HCT116 (cell line): ENCODE measurements around the gene TENM3. TPM values are rescaled to one million over a fixed set of nuclear protein-coding genes. Genes with fewer than 3 reads are reported as not detected.

Experiments
- ATAC-seq: fragments of 200-7000 bp; cut with Tn5 transposase; 2 replicates; pipeline ENCODE4 v1.9.1; 2020; ENCODE audit warnings: mild to moderate bottlenecking, moderate library complexity
- BruUV-seq: library from RNA; stranded (reverse); fragments of 400-500 nt; replicated peaks from 2 replicates; lab custom pipeline; 2021; lab: Mats Ljungman, UMichigan
- CTCF ChIA-PET: fragments of 300-600 bp; sonication (Branson Sonifier 250); formaldehyde crosslinking; loops from one replicate; lab custom pipeline; 2021; ENCODE audit warnings: antibody characterized with exemption; lab: Charles Lee
- POLR2A ChIA-PET: fragments of 300-600, 350-600 bp; sonication (Branson Sonifier 250); formaldehyde crosslinking; loops from one replicate; lab custom pipeline; 2021; ENCODE audit warnings: antibody characterized with exemption; lab: Charles Lee
- RAD21 ChIA-PET, 2 experiments: fragments of 300-600 bp; sonication (Branson Sonifier 250); formaldehyde crosslinking; loops; one replicate each; lab custom pipeline; 2023; ENCODE audit warnings: low total read pairs in 2 of 2; ENCODE audit not compliant: uncharacterized antibody in 2 of 2, unreplicated experiment in 2 of 2, low non-redundant PET in 1 of 2; lab: Charles Lee
- DNase-seq: peaks from one replicate; pipeline ENCODE4 v3.0.0-alpha.2; 2010; ENCODE audit warnings: low read depth, low spot score
- H2AFZ ChIP-seq: fragments of 200-600 bp; shearing (Covaris generic), sonication (generic); 2 replicates; pipeline ENCODE4 v1.6.1; 2017; ENCODE audit warnings: low read depth, mixed run types, mixed read lengths, antibody characterized with exemption, low read length; ENCODE audit not compliant: poor library complexity, severe bottlenecking
- H3K27ac ChIP-seq: 2 replicates; pipeline ENCODE4 v1.5.1; 2012; ENCODE audit warnings: low read depth, low read length
- H3K27me3 ChIP-seq: fragments of 200-600 bp; sonication (generic); 2 replicates; pipeline ENCODE4 v1.6.1; 2016; ENCODE audit warnings: mixed run types, low read length, mixed read lengths; ENCODE audit not compliant: insufficient read depth
- H3K36me3 ChIP-seq, 2 experiments: fragments of 200-500 bp in 1 of 2; fragments of 200-600 bp in 1 of 2; sonication (Bioruptor generic) in 1 of 2; sonication (generic) in 1 of 2; 2 replicates each; pipeline versions ENCODE4 v1.5.1 to v1.6.1; 2014 to 2016; ENCODE audit warnings: low read length in 2 of 2, inconsistent platforms in 1 of 2, mixed read lengths in 1 of 2, mixed run types in 1 of 2; ENCODE audit not compliant: insufficient read depth in 2 of 2, control insufficient read depth in 1 of 2
- H3K4me1 ChIP-seq, 2 experiments: fragments of 200-600 bp in 1 of 2; sonication (generic) in 1 of 2; 2 replicates each; pipeline versions ENCODE4 v1.5.1 to v1.6.1; 2012 to 2017; ENCODE audit warnings: low read length in 2 of 2, inconsistent platforms in 1 of 2, mild to moderate bottlenecking in 1 of 2, mixed read lengths in 1 of 2, mixed run types in 1 of 2, moderate library complexity in 1 of 2; ENCODE audit not compliant: insufficient read depth in 2 of 2, control insufficient read depth in 1 of 2
- H3K4me2 ChIP-seq: fragments of 200-600 bp; sonication (generic); 2 replicates; pipeline ENCODE4 v1.6.1; 2017; ENCODE audit warnings: mixed run types, low read length, mixed read lengths
- H3K4me3 ChIP-seq, 2 experiments: fragments of 200-600 bp in 1 of 2; sonication (generic) in 1 of 2; replicated peaks in 1 of 2; 2 replicates each; pipeline ENCODE4 v1.5.1; 2011 to 2016; ENCODE audit warnings: low read length in 2 of 2, control low read depth in 1 of 2, low read depth in 1 of 2, mild to moderate bottlenecking in 1 of 2, mixed read lengths in 1 of 2, mixed run types in 1 of 2
- H3K79me2 ChIP-seq: fragments of 200-600 bp; sonication (generic); 2 replicates; pipeline ENCODE4 v1.6.1; 2017; ENCODE audit warnings: mild to moderate bottlenecking, mixed run types, low read length, moderate library complexity, mixed read lengths; ENCODE audit not compliant: insufficient read depth
- H3K9ac ChIP-seq: fragments of 200-600 bp; sonication (generic); 2 replicates; pipeline ENCODE4 v1.6.1; 2016; ENCODE audit warnings: low read length, mixed read lengths
- H3K9me2 ChIP-seq: fragments of 200-600 bp; sonication (generic), shearing (Covaris generic); 2 replicates; pipeline ENCODE4 v1.6.1; 2017; ENCODE audit warnings: mixed run types, mild to moderate bottlenecking, moderate library complexity; ENCODE audit not compliant: insufficient read depth
- H3K9me3 ChIP-seq, 2 experiments: fragments of 200-500 bp in 1 of 2; fragments of 200-600 bp in 1 of 2; sonication (Bioruptor generic) in 1 of 2; sonication (generic) in 1 of 2; 2 replicates each; pipeline ENCODE4 v1.6.1; 2014 to 2017; ENCODE audit warnings: low read length in 2 of 2, mixed read lengths in 2 of 2, inconsistent platforms in 1 of 2, low read depth in 1 of 2, mild to moderate bottlenecking in 1 of 2, mixed run types in 1 of 2, moderate library complexity in 1 of 2; ENCODE audit not compliant: control insufficient read depth in 1 of 2, insufficient read depth in 1 of 2
- H4K20me1 ChIP-seq: fragments of 200-600 bp; sonication (generic), shearing (Covaris generic); 2 replicates; pipeline ENCODE4 v1.6.1; 2017; ENCODE audit warnings: mixed run types, mild to moderate bottlenecking, moderate library complexity; ENCODE audit not compliant: insufficient read depth
- ATF3 ChIP-seq: IDR thresholded peaks from 2 replicates; pipeline ENCODE4 v1.6.1; 2012
- CBX3 ChIP-seq: IDR thresholded peaks from 2 replicates; pipeline ENCODE4 v1.6.1; 2012; ENCODE audit warnings: low read depth
- CEBPB ChIP-seq: IDR thresholded peaks from 2 replicates; pipeline ENCODE4 v1.6.1; 2012; ENCODE audit warnings: low read depth
- CTCF ChIP-seq, 3 experiments: fragments of 200-600 bp in 1 of 3; sonication (generic) in 1 of 3; IDR thresholded peaks in 2 of 3; conservative IDR thresholded peaks in 1 of 3; 2 replicates each; pipeline ENCODE4 v1.5.1; 2012 to 2017; ENCODE audit warnings: low read depth in 2 of 3, low read length in 2 of 3, antibody characterized with exemption in 1 of 3, borderline replicate concordance in 1 of 3, control low read depth in 1 of 3, mild to moderate bottlenecking in 1 of 3, mixed read lengths in 1 of 3, mixed run types in 1 of 3, moderate library complexity in 1 of 3; ENCODE audit not compliant: insufficient read depth in 1 of 3
- EGR1 ChIP-seq: IDR thresholded peaks from 2 replicates; pipeline ENCODE4 v1.6.1; 2012; ENCODE audit warnings: low read depth
- EZH2 ChIP-seq: fragments of 200-600 bp; sonication (generic); IDR thresholded peaks from 2 replicates; pipeline ENCODE4 v1.6.1; 2017; ENCODE audit warnings: antibody characterized with exemption, mixed run types
- EZH2phosphoT487 ChIP-seq: fragments of 200-600 bp; IDR thresholded peaks from 2 replicates; pipeline ENCODE4 v1.6.1; 2018; ENCODE audit warnings: antibody characterized with exemption, borderline replicate concordance
- JUND ChIP-seq: IDR thresholded peaks from 2 replicates; pipeline ENCODE4 v1.6.1; 2012
- MAX ChIP-seq: IDR thresholded peaks from 2 replicates; pipeline ENCODE4 v1.6.1; 2012
- POLR2A ChIP-seq: IDR thresholded peaks from 2 replicates; pipeline ENCODE4 v1.7.0; 2011; ENCODE audit warnings: borderline replicate concordance; ENCODE audit not compliant: insufficient read depth, insufficient read length; ENCODE audit errors: extremely low read depth
- REST ChIP-seq: IDR thresholded peaks from 2 replicates; pipeline ENCODE4 v1.6.1; 2012; ENCODE audit warnings: low read depth
- SIN3A ChIP-seq: IDR thresholded peaks from 2 replicates; pipeline ENCODE4 v1.6.1; 2012; ENCODE audit warnings: low read depth
- SRF ChIP-seq: IDR thresholded peaks from 2 replicates; pipeline ENCODE4 v1.6.1; 2012; ENCODE audit warnings: low read depth
- YY1 ChIP-seq: IDR thresholded peaks from 2 replicates; pipeline ENCODE4 v1.6.1; 2011; ENCODE audit warnings: low read length, low read depth, moderate library complexity, mild to moderate bottlenecking; ENCODE audit not compliant: insufficient replicate concordance; ENCODE audit errors: extremely low read depth
- ZBTB33 ChIP-seq: IDR thresholded peaks from 2 replicates; pipeline ENCODE4 v1.6.1; 2011; ENCODE audit warnings: mild to moderate bottlenecking, low read length, moderate library complexity; ENCODE audit not compliant: insufficient replicate concordance; ENCODE audit errors: extremely low read depth
- ZFX ChIP-seq: fragments of 450-650 bp; IDR thresholded peaks from 2 replicates; pipeline ENCODE4 v1.6.1; 2017
- ZNF274 ChIP-seq: fragments of 200-500 bp; sonication (Bioruptor generic); IDR thresholded peaks from 2 replicates; pipeline ENCODE4 v1.6.1; 2014; ENCODE audit warnings: mild to moderate bottlenecking, low read depth, low read length, inconsistent platforms
- intact Hi-C: fragments of 100-400 bp; cut with micrococcal nuclease; formaldehyde crosslinking; loops from 2 replicates; pipeline ENCODE4 v1.10.0; 2022
- total RNA-seq: library from RNA; stranded (reverse); gene quantifications from one replicate; pipeline ENCODE4 v1.2.1, GENCODE V29; 2021; ENCODE audit not compliant: unreplicated experiment

The TENM3 gene
- total RNA-seq, 1 experiment from 2014 or later: 0.54 TPM

- ChIA-PET CTCF (no interaction called here), POLR2A (no interaction called here), RAD21 (no interaction called here)
- no peak overlapping the region for H3K4me3 ChIP-seq
- no peak overlapping the region for H3K9ac ChIP-seq
- H3K27me3 ChIP-seq: peaks cover 54% of the 10 kb centered on the region
- H4K20me1 ChIP-seq: no peaks in the 10 kb centered on the region
- 0 out of 4 replicates have a peak, but pooled peaks cover 0 to under 1% of the 10 kb centered on the region in 2 experiments for H3K4me1 ChIP-seq
- H3K4me2 ChIP-seq: no peak overlapping the region
- BruUV-seq: no TSS peak
- ATAC-seq (no peak), DNase-seq (no peak)
- no peaks in the 10 kb centered on the region for H3K79me2 ChIP-seq
- H3K9me3 ChIP-seq: no peaks in the 10 kb centered on the region
- intact Hi-C loops: no loop called here
- H3K27ac ChIP-seq: no peak overlapping the region
- no peaks in the 10 kb centered on the region for H3K36me3 ChIP-seq
- no peaks in the 10 kb centered on the region for H3K9me2 ChIP-seq
- TF ChIP-seq REST (no peak), YY1 (no peak), CTCF (IDR thresholded peaks at IDR 0.05 in 2 of 3, conservative IDR thresholded peaks at IDR 0.05 in 1 of 3; ENCODE audit: borderline replicate concordance in 1 of 3, insufficient read depth in 1 of 3, low read depth in 2 of 3, low read length in 2 of 3) (no peak), EZH2phosphoT487 (no peak), SIN3A (no peak), EGR1 (no peak), CEBPB (no peak), SRF (no peak), POLR2A (no peak), ATF3 (no peak), CBX3 (no peak), ZFX (no peak), JUND (no peak), ZBTB33 (no peak), ZNF274 (no peak), MAX (no peak), EZH2 (no peak)
- no peak overlapping the region for H2AFZ ChIP-seq
Measured at GRCh38 chr4:182454440-182455013, 211.3 kb downstream of the TENM3 start.
